Measurements from ENCODE around the gene PAPOLB. TPM values are rescaled to one million over a fixed set of nuclear protein-coding genes. Genes with fewer than 3 reads are reported as not detected.

PAPOLB gene
- total RNA-seq, 1 experiment from 2014 or later = 0.13 TPM

DNA sequence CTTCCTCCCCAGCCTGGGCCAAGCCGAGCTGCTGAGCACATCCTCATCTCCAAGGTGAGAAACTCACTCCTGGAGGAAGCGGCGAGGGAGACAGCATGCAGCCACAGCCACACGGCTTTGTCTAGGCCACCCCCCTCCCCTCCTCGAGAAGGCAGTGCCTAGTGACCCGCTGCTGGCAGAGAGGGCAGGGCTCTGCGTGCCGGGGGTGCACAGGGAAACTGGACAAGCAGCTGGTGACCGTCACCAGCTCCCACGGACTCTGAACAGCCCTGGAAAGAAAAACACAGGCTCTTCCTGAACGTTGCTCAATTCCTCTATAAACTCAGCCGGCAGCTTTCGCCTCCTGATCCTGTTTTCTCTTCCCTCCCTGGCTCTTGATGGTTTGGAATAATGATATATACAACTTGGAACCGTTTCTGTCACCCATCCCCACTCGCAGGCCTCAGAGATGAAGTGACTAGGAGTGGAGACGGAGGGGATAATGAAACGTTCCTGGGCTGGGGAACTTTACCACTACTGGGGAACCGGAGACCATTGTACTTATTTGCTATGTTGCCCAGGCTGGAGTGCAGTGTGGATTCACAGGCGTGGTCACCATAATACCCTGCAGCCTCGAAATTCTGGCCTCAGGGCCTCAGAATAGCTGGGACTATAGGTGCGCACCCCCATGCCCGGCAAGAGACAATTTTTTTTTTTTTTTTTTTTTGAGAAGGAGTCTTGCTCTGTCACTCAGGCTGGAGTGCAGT is 19.3 kb downstream of the PAPOLB start:
- Histone ChIP-seq H3K18ac (ENCODE audit: insufficient read length, low read depth, low read length) (no peak overlapping the region), H3K4ac (ENCODE audit: low read depth, low read length) (no peak overlapping the region), H2BK20ac (ENCODE audit: low read depth, low read length, poor library complexity, severe bottlenecking) (no peak overlapping the region), H2AK5ac (ENCODE audit: insufficient read length, low read length) (no peak overlapping the region), H3K23ac (ENCODE audit: insufficient read length, low read depth, low read length) (no peak overlapping the region), H3K27ac (ENCODE audit: insufficient read length, low read depth, low read length) (no peak overlapping the region), H3T11ph (ENCODE audit: low read length) (no peak overlapping the region), H4K20me1 (ENCODE audit: control insufficient read depth, insufficient read depth, insufficient read length) (no peaks in the 10 kb centered on the region), H3K9ac (ENCODE audit: extremely low read depth, insufficient read length, low read length) (no peak overlapping the region), H2AFZ (ENCODE audit: low read length) (no peak overlapping the region), H2BK12ac (ENCODE audit: insufficient read length, low read depth, low read length) (no peak overlapping the region), H4K5ac (ENCODE audit: insufficient read length, low read depth, low read length) (no peak overlapping the region), H3K9me3 (ENCODE audit: control insufficient read depth, low read depth, low read length) (no peaks in the 10 kb centered on the region), H3K27me3 (ENCODE audit: insufficient read depth, low read length) (no peaks in the 10 kb centered on the region), H3K14ac (ENCODE audit: insufficient read depth, low read length) (peak overlapping the region; percentile 56; the same call in 1 of the 2 replicates), H3K23me2 (ENCODE audit: insufficient read length, low read depth, low read length, poor library complexity, severe bottlenecking) (no peaks in the 10 kb centered on the region), H2BK5ac (ENCODE audit: insufficient read length, low read length) (no peak overlapping the region), H3K79me2 (ENCODE audit: insufficient read depth, low read length) (no peaks in the 10 kb centered on the region), H3K56ac (ENCODE audit: insufficient read length, low read depth, low read length) (no peak overlapping the region), H2BK15ac (ENCODE audit: low read depth, low read length) (no peak overlapping the region), H3K4me2 (ENCODE audit: insufficient read depth, insufficient read length, low read length) (no peak overlapping the region), H3K4me1 (ENCODE audit: insufficient read depth, low read length) (no peaks in the 10 kb centered on the region), H4K91ac (ENCODE audit: insufficient read length, low read depth, low read length) (no peak overlapping the region), H3K79me1 (ENCODE audit: insufficient read depth, low read depth, low read length, poor library complexity, severe bottlenecking) (no peaks in the 10 kb centered on the region), H2BK120ac (ENCODE audit: low read depth, low read length, poor library complexity, severe bottlenecking) (no peak overlapping the region), H4K8ac (replicated peaks; ENCODE audit: insufficient read length, low read depth, low read length) (no peak overlapping the region)
- WGBS (ENCODE audit: extremely low coverage, insufficient read length, low lambda C conversion rate) = no CpG with 5 or more reads among the region's 22 CpGs
- Mint-ChIP-seq H3K27ac (no peak overlapping the region; a peak in 2 of 7 replicates), H3K36me3 (ENCODE audit: insufficient read depth in 1 of 3, low read depth in 3 of 3) (no peaks in the 10 kb centered on the region), H3K9me3 (no peaks in the 10 kb centered on the region), H3K4me3 (no peak overlapping the region; a peak in 1 of 5 replicates), H3K27me3 (ENCODE audit: low read depth) (peaks cover 2% of the 10 kb centered on the region), H3K4me1 (peaks cover 0 to 9% of the 10 kb centered on the region in 2 experiments; a peak in 3 of 4 replicates)
- DNase-seq = no peak
- TF ChIP-seq, protein P1, sequence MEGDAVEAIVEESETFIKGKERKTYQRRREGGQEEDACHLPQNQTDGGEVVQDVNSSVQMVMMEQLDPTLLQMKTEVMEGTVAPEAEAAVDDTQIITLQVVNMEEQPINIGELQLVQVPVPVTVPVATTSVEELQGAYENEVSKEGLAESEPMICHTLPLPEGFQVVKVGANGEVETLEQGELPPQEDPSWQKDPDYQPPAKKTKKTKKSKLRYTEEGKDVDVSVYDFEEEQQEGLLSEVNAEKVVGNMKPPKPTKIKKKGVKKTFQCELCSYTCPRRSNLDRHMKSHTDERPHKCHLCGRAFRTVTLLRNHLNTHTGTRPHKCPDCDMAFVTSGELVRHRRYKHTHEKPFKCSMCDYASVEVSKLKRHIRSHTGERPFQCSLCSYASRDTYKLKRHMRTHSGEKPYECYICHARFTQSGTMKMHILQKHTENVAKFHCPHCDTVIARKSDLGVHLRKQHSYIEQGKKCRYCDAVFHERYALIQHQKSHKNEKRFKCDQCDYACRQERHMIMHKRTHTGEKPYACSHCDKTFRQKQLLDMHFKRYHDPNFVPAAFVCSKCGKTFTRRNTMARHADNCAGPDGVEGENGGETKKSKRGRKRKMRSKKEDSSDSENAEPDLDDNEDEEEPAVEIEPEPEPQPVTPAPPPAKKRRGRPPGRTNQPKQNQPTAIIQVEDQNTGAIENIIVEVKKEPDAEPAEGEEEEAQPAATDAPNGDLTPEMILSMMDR (conservative IDR thresholded peaks at IDR 0.05) = no peak

All from H9 (cell line).